GM08714 (cell line): Measurements from ENCODE around the gene ABCC8.

Experiments used
- H3K4me3 ChIP-seq: fragments of 200-500 bp; sonication (Bioruptor generic); 2 replicates; pipeline ENCODE4 v1.5.1; 2014; ENCODE audit warnings: mild to moderate bottlenecking, low read length, inconsistent platforms
- ZNF274 ChIP-seq: IDR thresholded peaks from 2 replicates; pipeline ENCODE4 v1.6.1; 2012; ENCODE audit warnings: mild to moderate bottlenecking, low read depth, low read length

ABCC8 gene

GRCh38 chr11:17347676-17348075 lies 129.0 kb downstream of the ABCC8 start:
- no peak for TF ChIP-seq ZNF274
- no peak overlapping the region for H3K4me3 ChIP-seq

GRCh38 chr11:17343907-17344306 lies 132.7 kb downstream of the ABCC8 start:
- no peak overlapping the region for H3K4me3 ChIP-seq
- TF ChIP-seq ZNF274, result no peak

GRCh38 chr11:17343257-17343656 lies 133.4 kb downstream of the ABCC8 start:
- TF ChIP-seq ZNF274, result no peak
- H3K4me3 ChIP-seq, result no peak overlapping the region
